ENCODE data around the gene C6orf47. TPM values are rescaled to one million over a fixed set of nuclear protein-coding genes. Genes with fewer than 3 reads are reported as not detected.
A peak's percentile ranks its signal among the peaks of the same experiment; 100 is the strongest.

Gene C6orf47
- total RNA-seq, 1 donor from 2014 or later = 29.0 TPM

- ATAC-seq (ENCODE audit: low read depth) = no peak
- Mint-ChIP-seq H3K36me3 (ENCODE audit: low read depth) (peaks cover 80% of the 10 kb centered on the region), H3K27me3 (no peaks in the 10 kb centered on the region), H3K4me3 (no peak overlapping the region), H3K9me3 (peaks cover 1% of the 10 kb centered on the region), H3K27ac (no peak overlapping the region), H3K4me1 (peaks cover 27% of the 10 kb centered on the region)
- ChIA-PET CTCF (no interaction called here), POLR2A (interaction anchor here (0.6 to 3.6 kb wide), 3 partner anchors 13 to 258 kb away, joined by 3 to 15 read pairs (median 9); partner anchors contain the start of gene BAG6)
- intact Hi-C loops (cut with micrococcal nuclease) = loop anchor here (5.0 kb wide), 1 partner anchor 113 kb away; the partner anchor contains the start of gene CLIC1
- DNase-seq = no peak
- no peak for TF ChIP-seq CTCF (IDR thresholded peaks at IDR 0.05)
Measured at GRCh38 chr6:31624070-31624469, 36.5 kb downstream of the C6orf47 start.

GRCh38 chr6:31622684-31623091, 37.9 kb downstream of the C6orf47 start:
- ChIA-PET POLR2A (interaction anchor here (0.6 to 1.9 kb wide), 9 partner anchors 9 to 160 kb away, joined by 3 to 21 read pairs (median 3); partner anchors contain the start of genes BAG6 and NCR3), CTCF (interaction anchor here (1.3 kb wide), 1 partner anchor 24 kb away, joined by 5 read pairs; no protein-coding TSS in a partner anchor)
- no peak for ATAC-seq (ENCODE audit: low read depth)
- peaks cover 66% of the 10 kb centered on the region for H3K36me3 Mint-ChIP-seq (ENCODE audit: low read depth)
- H3K27me3 Mint-ChIP-seq = no peaks in the 10 kb centered on the region
- peak overlapping the region; percentile 86 for H3K4me3 Mint-ChIP-seq
- DNase-seq = no peak
- TF ChIP-seq CTCF (IDR thresholded peaks at IDR 0.05) = no peak
- H3K27ac Mint-ChIP-seq = peak overlapping the region; percentile 95
- intact Hi-C loops (cut with micrococcal nuclease) = loop anchor here (5.0 kb wide), 1 partner anchor 115 kb away; the partner anchor contains the start of gene CLIC1
- H3K4me1 Mint-ChIP-seq = peaks cover 27% of the 10 kb centered on the region
- H3K9me3 Mint-ChIP-seq = peaks cover 1% of the 10 kb centered on the region

- intact Hi-C loops (cut with micrococcal nuclease) = loop anchor here (2.0 to 5.0 kb wide), 5 partner anchors 41 to 1065 kb away; partner anchors contain the start of genes CLIC1, GNL1, NELFE and PRR3
- Mint-ChIP-seq H3K4me1 (peaks cover 27% of the 10 kb centered on the region), H3K4me3 (peak overlapping the region; percentile 86), H3K9me3 (peaks cover 1% of the 10 kb centered on the region), H3K36me3 (ENCODE audit: low read depth) (peaks cover 60% of the 10 kb centered on the region), H3K27ac (peak overlapping the region; percentile 95), H3K27me3 (no peaks in the 10 kb centered on the region)
- DNase-seq = no peak
- no peak for ATAC-seq (ENCODE audit: low read depth)
- POLR2A ChIA-PET = interaction anchor here (0.5 to 2.9 kb wide), 16 partner anchors 9 to 1007 kb away, joined by 3 to 21 read pairs (median 6); partner anchors contain the start of genes BAG6, DDAH2, DDX39B and GPANK1
- TF ChIP-seq CTCF (IDR thresholded peaks at IDR 0.05) = no peak
- CTCF ChIA-PET = interaction anchor here (1.1 to 1.3 kb wide), 2 partner anchors 24 to 71 kb away, joined by 4 to 5 read pairs; no protein-coding TSS in a partner anchor
Measured at GRCh38 chr6:31621991-31622390, 38.6 kb downstream of the C6orf47 start.

GRCh38 chr6:31621320-31621939, 39.1 kb downstream of the C6orf47 start:
- peaks cover 1% of the 10 kb centered on the region for H3K9me3 Mint-ChIP-seq
- ChIA-PET CTCF (interaction anchor here (1.1 kb wide), 1 partner anchor 72 kb away, joined by 4 read pairs; no protein-coding TSS in a partner anchor), POLR2A (interaction anchor here (0.6 to 2.9 kb wide), 21 partner anchors 8 to 1007 kb away, joined by 3 to 34 read pairs (median 6); partner anchors contain the start of genes BAG6, DDAH2, DDX39B and GPANK1)
- H3K27me3 Mint-ChIP-seq = no peaks in the 10 kb centered on the region
- DNase-seq (no peak), ATAC-seq (ENCODE audit: low read depth) (no peak)
- intact Hi-C loops (cut with micrococcal nuclease) = loop anchor here (2.0 to 5.0 kb wide), 5 partner anchors 41 to 1065 kb away; partner anchors contain the start of genes CLIC1, GNL1, NELFE and PRR3
- peak overlapping the region; percentile 86 for H3K4me3 Mint-ChIP-seq
- H3K36me3 Mint-ChIP-seq (ENCODE audit: low read depth) = peaks cover 57% of the 10 kb centered on the region
- H3K27ac Mint-ChIP-seq = peak overlapping the region; percentile 95
- no peak for TF ChIP-seq CTCF (IDR thresholded peaks at IDR 0.05)
- H3K4me1 Mint-ChIP-seq = peaks cover 32% of the 10 kb centered on the region

Data from activated B cell treated with CpG ODN at 0.5 μM for 24 hours (primary cell).